H9 (cell line): ENCODE data around the gene ZBTB38. TPM values are rescaled to one million over a fixed set of nuclear protein-coding genes. Genes with fewer than 3 reads are reported as not detected.

Experiments used
- DNase-seq: peaks from one replicate; pipeline ENCODE4 v3.0.0-alpha.2; 2017
- H2AFZ ChIP-seq: one replicate; pipeline ENCODE4 v1.6.1; 2013; ENCODE audit warnings: mild to moderate bottlenecking, low read length, control low read depth, moderate library complexity
- H2AK5ac ChIP-seq: 2 replicates; pipeline ENCODE4 v1.6.1; 2013; ENCODE audit warnings: low read length, control low read depth, mixed read lengths; ENCODE audit not compliant: insufficient read length
- H2BK120ac ChIP-seq: one replicate; pipeline ENCODE4 v1.6.1; 2013; ENCODE audit warnings: low read depth, mild to moderate bottlenecking, low read length, control low read depth, inconsistent platforms; ENCODE audit not compliant: poor library complexity, severe bottlenecking
- H2BK12ac ChIP-seq: 2 replicates; pipeline ENCODE4 v1.6.1; 2013; ENCODE audit warnings: low read length, control low read depth, mixed read lengths, low read depth; ENCODE audit not compliant: insufficient read length
- H2BK15ac ChIP-seq: 2 replicates; pipeline ENCODE4 v1.6.1; 2013; ENCODE audit warnings: low read depth, low read length, control low read depth
- H2BK20ac ChIP-seq: one replicate; pipeline ENCODE4 v1.6.1; 2013; ENCODE audit warnings: low read depth, mild to moderate bottlenecking, low read length, control low read depth, inconsistent platforms; ENCODE audit not compliant: poor library complexity, severe bottlenecking
- H2BK5ac ChIP-seq: 2 replicates; pipeline ENCODE4 v1.6.1; 2013; ENCODE audit warnings: low read length, control low read depth, mixed read lengths; ENCODE audit not compliant: insufficient read length
- H3K14ac ChIP-seq: 2 replicates; pipeline ENCODE4 v1.6.1; 2013; ENCODE audit warnings: low read length, control low read depth; ENCODE audit not compliant: insufficient read depth
- H3K18ac ChIP-seq: 2 replicates; pipeline ENCODE4 v1.6.1; 2013; ENCODE audit warnings: low read depth, mild to moderate bottlenecking, mixed read lengths, low read length, control low read depth; ENCODE audit not compliant: insufficient read length
- H3K23ac ChIP-seq: 2 replicates; pipeline ENCODE4 v1.6.1; 2013; ENCODE audit warnings: low read length, control low read depth, mixed read lengths, low read depth; ENCODE audit not compliant: insufficient read length
- H3K23me2 ChIP-seq: 2 replicates; pipeline ENCODE4 v1.6.1; 2013; ENCODE audit warnings: low read depth, mild to moderate bottlenecking, mixed read lengths, low read length, control low read depth; ENCODE audit not compliant: insufficient read length, poor library complexity, severe bottlenecking
- H3K27ac ChIP-seq: 2 replicates; pipeline ENCODE4 v1.5.1; 2013; ENCODE audit warnings: low read length, control low read depth, mixed read lengths, low read depth; ENCODE audit not compliant: insufficient read length
- H3K27me3 ChIP-seq: 2 replicates; pipeline ENCODE4 v1.6.1; 2013; ENCODE audit warnings: low read length, control low read depth, inconsistent platforms; ENCODE audit not compliant: insufficient read depth
- H3K4ac ChIP-seq: 2 replicates; pipeline ENCODE4 v1.6.1; 2013; ENCODE audit warnings: low read depth, mild to moderate bottlenecking, control low read depth, inconsistent platforms, low read length, moderate library complexity
- H3K4me1 ChIP-seq: 2 replicates; pipeline ENCODE4 v1.6.1; 2013; ENCODE audit warnings: low read length, control low read depth, inconsistent platforms; ENCODE audit not compliant: insufficient read depth
- H3K4me2 ChIP-seq: 2 replicates; pipeline ENCODE4 v1.6.1; 2013; ENCODE audit warnings: low read length, control low read depth, mixed read lengths; ENCODE audit not compliant: insufficient read length, insufficient read depth
- H3K56ac ChIP-seq: 2 replicates; pipeline ENCODE4 v1.6.1; 2013; ENCODE audit warnings: low read depth, mild to moderate bottlenecking, mixed read lengths, low read length, control low read depth; ENCODE audit not compliant: insufficient read length
- H3K79me1 ChIP-seq: 2 replicates; pipeline ENCODE4 v1.6.1; 2013; ENCODE audit warnings: low read depth, mild to moderate bottlenecking, moderate library complexity, low read length, control low read depth, inconsistent platforms; ENCODE audit not compliant: insufficient read depth, poor library complexity, severe bottlenecking
- H3K79me2 ChIP-seq: 2 replicates; pipeline ENCODE4 v1.6.1; 2013; ENCODE audit warnings: low read length, control low read depth, inconsistent platforms; ENCODE audit not compliant: insufficient read depth
- H3K9ac ChIP-seq: 2 replicates; pipeline ENCODE4 v1.6.1; 2013; ENCODE audit warnings: low read length, control low read depth, mixed read lengths; ENCODE audit not compliant: insufficient read length; ENCODE audit errors: extremely low read depth
- H3K9me3 ChIP-seq: one replicate; pipeline ENCODE4 v1.6.1; 2013; ENCODE audit warnings: low read depth, low read length, inconsistent platforms; ENCODE audit not compliant: control insufficient read depth
- H3T11ph ChIP-seq: one replicate; pipeline ENCODE4 v1.6.1; 2013; ENCODE audit warnings: mild to moderate bottlenecking, low read length, control low read depth, inconsistent platforms
- H4K20me1 ChIP-seq: one replicate; pipeline ENCODE4 v1.6.1; 2013; ENCODE audit not compliant: control insufficient read depth, insufficient read length, insufficient read depth
- H4K5ac ChIP-seq: 2 replicates; pipeline ENCODE4 v1.6.1; 2013; ENCODE audit warnings: low read depth, mild to moderate bottlenecking, mixed read lengths, low read length, control low read depth; ENCODE audit not compliant: insufficient read length
- H4K8ac ChIP-seq: replicated peaks from 2 replicates; pipeline ENCODE4 v1.6.1; 2013; ENCODE audit warnings: low read length, control low read depth, mixed read lengths, low read depth; ENCODE audit not compliant: insufficient read length
- H4K91ac ChIP-seq: 2 replicates; pipeline ENCODE4 v1.6.1; 2013; ENCODE audit warnings: low read depth, mild to moderate bottlenecking, moderate library complexity, mixed read lengths, low read length, control low read depth; ENCODE audit not compliant: insufficient read length
- H3K27ac Mint-ChIP-seq, 3 experiments: 2 replicates in 2 of 3; 3 replicates in 1 of 3; pipeline ENCODE4 v1.8.0; 2020 to 2021; ENCODE audit warnings: mixed read lengths in 3 of 3, mild to moderate bottlenecking in 1 of 3, moderate library complexity in 1 of 3
- H3K27me3 Mint-ChIP-seq: 2 replicates; pipeline ENCODE4 v1.8.0; 2021; ENCODE audit warnings: low read depth, mild to moderate bottlenecking, moderate library complexity, mixed read lengths
- H3K36me3 Mint-ChIP-seq, 3 experiments: 2 replicates in 2 of 3; 3 replicates in 1 of 3; pipeline ENCODE4 v1.8.0; 2020 to 2021; ENCODE audit warnings: low read depth in 3 of 3, mixed read lengths in 3 of 3; ENCODE audit not compliant: insufficient read depth in 1 of 3
- H3K4me1 Mint-ChIP-seq, 2 experiments: 2 replicates each; pipeline ENCODE4 v1.8.0; 2020; ENCODE audit warnings: mixed read lengths in 2 of 2
- H3K4me3 Mint-ChIP-seq, 2 experiments: 2 replicates in 1 of 2; 3 replicates in 1 of 2; pipeline ENCODE4 v1.8.0; 2020 to 2021; ENCODE audit warnings: mild to moderate bottlenecking in 2 of 2, mixed read lengths in 2 of 2, moderate library complexity in 1 of 2
- H3K9me3 Mint-ChIP-seq, 2 experiments: 2 replicates in 1 of 2; 3 replicates in 1 of 2; pipeline ENCODE4 v1.8.0; 2020; ENCODE audit warnings: mild to moderate bottlenecking in 2 of 2, mixed read lengths in 2 of 2, moderate library complexity in 1 of 2
- WGBS: extraction: QIAGEN DNeasy Blood & Tissue Kit; methylation state at CpG from one replicate; pipeline ENCODE4 v1.1.7; 2013; ENCODE audit warnings: missing lambda C conversion rate, low lambda C conversion rate, mixed read lengths; ENCODE audit not compliant: insufficient read length; ENCODE audit errors: extremely low coverage; 5-methylcytosine and 5-hydroxymethylcytosine counted together
- total RNA-seq: library from RNA; stranded (reverse); gene quantifications from 2 replicates; pipeline ENCODE4 v1.2.1, GENCODE V29; 2021
- TF ChIP-seq, protein P1 (sequence below): fragments of 200-600 bp; sonication (generic); conservative IDR thresholded peaks from 3 replicates; pipeline ENCODE4 v1.8.0; 2021; ENCODE audit warnings: antibody characterized with exemption, mild to moderate bottlenecking

The ZBTB38 gene
- total RNA-seq, 1 experiment from 2014 or later, result 14.6 TPM

DNA sequence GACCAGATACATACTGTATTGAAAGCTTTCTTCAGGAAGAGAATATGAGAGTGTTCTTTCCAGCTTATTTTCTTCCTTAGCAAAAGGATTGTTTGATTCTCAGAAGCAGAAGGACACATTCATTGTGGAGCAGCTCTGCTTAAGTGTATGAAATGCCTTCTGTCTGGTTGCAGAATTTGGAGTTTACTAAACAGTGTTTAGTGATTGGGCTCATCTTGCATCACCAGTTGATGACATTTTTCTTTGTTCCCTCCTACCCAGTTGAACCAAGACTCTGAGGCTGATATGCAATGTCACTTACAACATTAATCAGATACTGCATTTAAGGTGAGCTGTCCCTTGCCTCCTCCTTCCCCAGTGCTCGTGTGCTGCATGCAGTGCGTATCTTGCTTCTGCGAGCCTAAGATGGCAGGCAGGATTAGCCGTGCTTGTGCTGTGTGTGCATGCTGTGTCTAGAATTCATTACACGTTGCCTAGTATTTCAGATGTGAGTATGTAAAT lies 18.4 kb downstream of the ZBTB38 start:
- H3K9me3 ChIP-seq, result no peaks in the 10 kb centered on the region
- no peaks in the 10 kb centered on the region for H3K9me3 Mint-ChIP-seq
- H3K79me1 ChIP-seq, result no peaks in the 10 kb centered on the region
- no peaks in the 10 kb centered on the region for H3K23me2 ChIP-seq
- H3K18ac ChIP-seq, result no peak overlapping the region
- no peak overlapping the region for H2AFZ ChIP-seq
- no peak overlapping the region; a peak in 1 of 7 replicates for H3K27ac Mint-ChIP-seq
- H2BK15ac ChIP-seq, result no peak overlapping the region
- H3K4me1 Mint-ChIP-seq, result peaks cover 28 to 55% of the 10 kb centered on the region in 2 experiments
- H3K36me3 Mint-ChIP-seq, result no peaks in the 10 kb centered on the region
- no peak overlapping the region for H3K14ac ChIP-seq
- no peak overlapping the region for H2BK20ac ChIP-seq
- H2BK12ac ChIP-seq, result no peak overlapping the region
- no peak overlapping the region for H4K5ac ChIP-seq
- no peaks in the 10 kb centered on the region for H3K79me2 ChIP-seq
- no peak overlapping the region for H3K4ac ChIP-seq
- no peaks in the 10 kb centered on the region for H3K27me3 Mint-ChIP-seq
- no peak overlapping the region for H2BK5ac ChIP-seq
- no peak overlapping the region for H3K9ac ChIP-seq
- no peak overlapping the region for H3K4me3 Mint-ChIP-seq
- no peak overlapping the region for H2AK5ac ChIP-seq
- TF ChIP-seq, protein P1, sequence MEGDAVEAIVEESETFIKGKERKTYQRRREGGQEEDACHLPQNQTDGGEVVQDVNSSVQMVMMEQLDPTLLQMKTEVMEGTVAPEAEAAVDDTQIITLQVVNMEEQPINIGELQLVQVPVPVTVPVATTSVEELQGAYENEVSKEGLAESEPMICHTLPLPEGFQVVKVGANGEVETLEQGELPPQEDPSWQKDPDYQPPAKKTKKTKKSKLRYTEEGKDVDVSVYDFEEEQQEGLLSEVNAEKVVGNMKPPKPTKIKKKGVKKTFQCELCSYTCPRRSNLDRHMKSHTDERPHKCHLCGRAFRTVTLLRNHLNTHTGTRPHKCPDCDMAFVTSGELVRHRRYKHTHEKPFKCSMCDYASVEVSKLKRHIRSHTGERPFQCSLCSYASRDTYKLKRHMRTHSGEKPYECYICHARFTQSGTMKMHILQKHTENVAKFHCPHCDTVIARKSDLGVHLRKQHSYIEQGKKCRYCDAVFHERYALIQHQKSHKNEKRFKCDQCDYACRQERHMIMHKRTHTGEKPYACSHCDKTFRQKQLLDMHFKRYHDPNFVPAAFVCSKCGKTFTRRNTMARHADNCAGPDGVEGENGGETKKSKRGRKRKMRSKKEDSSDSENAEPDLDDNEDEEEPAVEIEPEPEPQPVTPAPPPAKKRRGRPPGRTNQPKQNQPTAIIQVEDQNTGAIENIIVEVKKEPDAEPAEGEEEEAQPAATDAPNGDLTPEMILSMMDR, result no peak
- H4K91ac ChIP-seq, result no peak overlapping the region
- no peak for DNase-seq
- no peak overlapping the region for H3K56ac ChIP-seq
- WGBS, result no CpG with 5 or more reads among the region's 5 CpGs
- H4K8ac ChIP-seq, result no peak overlapping the region
- no peaks in the 10 kb centered on the region for H3K27me3 ChIP-seq
- H3K23ac ChIP-seq, result no peak overlapping the region
- peaks cover 2% of the 10 kb centered on the region; the same call in 1 of the 2 replicates for H3K4me1 ChIP-seq
- no peak overlapping the region for H3T11ph ChIP-seq
- H3K27ac ChIP-seq, result no peak overlapping the region
- H2BK120ac ChIP-seq, result no peak overlapping the region
- H4K20me1 ChIP-seq, result no peaks in the 10 kb centered on the region
- no peak overlapping the region for H3K4me2 ChIP-seq
